ENCODE results near the gene RTF1.
"Not testable (repeated sequence)": the region's sequence is repeated elsewhere in the genome, so short reads cannot be mapped to it uniquely, and the experiment has no call there.

The RTF1 gene

DNA sequence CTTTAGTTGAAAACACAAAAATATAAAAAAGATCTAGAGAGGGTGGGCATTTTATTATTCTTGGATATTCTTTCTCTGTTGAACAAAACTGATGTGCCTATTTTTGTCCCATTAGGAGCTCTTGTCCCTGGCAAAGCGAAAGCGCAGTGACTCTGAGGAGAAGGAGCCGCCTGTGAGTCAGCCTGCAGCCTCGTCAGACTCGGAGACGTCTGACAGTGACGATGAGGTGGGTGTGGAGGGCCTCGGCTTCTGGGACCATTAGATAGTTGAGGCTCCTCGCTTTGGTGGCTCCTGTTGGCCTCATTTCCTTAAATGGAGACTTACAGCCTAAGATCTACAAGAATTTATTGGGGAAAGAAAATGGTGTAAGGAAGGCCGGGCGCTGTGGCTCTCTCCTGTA lies 21.3 kb downstream of the RTF1 start:
- no peak for FAIRE-seq

DNA sequence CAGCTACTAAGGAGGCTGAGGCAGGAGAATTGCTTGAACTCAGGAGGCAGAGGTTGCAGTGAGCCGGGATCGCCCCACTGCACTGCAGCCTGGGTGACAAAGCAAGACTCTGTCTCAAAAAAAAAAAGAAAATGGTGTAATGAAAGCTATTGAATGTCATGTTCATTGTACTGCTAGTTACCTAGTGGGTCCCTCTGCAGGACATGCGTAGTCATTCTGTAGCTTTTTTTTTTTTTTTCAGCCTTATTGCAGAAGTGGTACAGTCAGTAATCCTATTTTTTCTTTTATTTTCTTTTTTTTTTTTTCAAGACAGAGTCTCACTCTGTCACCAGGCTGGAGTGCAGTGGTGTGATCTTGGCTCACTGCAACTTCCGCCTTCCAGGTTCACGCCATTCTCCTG lies 21.9 kb downstream of the RTF1 start:
- FAIRE-seq, result not testable (repeated sequence)

DNA sequence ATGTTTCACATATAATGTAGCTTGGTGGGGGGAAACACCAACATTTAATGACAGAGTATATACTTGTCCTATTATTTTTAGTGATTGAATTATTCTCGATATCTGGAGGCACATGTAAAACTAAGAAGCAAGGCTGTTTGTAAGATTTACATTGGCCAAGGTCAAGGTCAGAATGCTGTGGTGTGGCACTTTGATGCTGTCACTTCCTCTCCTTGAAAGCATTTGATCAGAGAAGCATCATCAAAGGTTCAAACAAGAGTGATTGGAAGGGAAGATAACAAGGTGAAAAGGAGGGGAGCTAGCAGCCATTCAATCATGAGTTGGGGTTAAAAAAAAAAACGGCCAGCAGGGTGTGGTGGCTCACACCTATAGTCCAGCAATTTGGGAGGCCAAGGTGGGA lies 26.4 kb downstream of the RTF1 start:
- FAIRE-seq, result no peak

DNA sequence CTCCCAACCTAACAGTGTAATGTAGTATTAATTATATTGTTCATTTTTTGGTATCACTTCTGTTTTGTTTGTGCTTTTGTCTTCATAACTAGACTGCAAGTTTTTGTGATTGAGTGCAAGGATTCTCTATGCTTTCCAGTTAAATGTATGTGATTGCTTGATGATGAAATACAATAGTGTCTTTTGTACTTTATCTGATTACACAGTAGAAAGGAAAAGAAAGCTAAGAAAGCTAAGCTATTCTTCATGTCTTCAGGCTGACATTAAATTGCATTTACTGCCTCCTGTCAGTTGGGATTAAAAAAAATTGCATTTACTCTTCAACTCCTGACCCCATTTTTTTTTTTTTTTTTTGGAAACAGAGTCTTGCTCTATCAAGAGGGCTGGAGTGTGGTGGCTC lies 28.5 kb downstream of the RTF1 start:
- no peak for FAIRE-seq

DNA sequence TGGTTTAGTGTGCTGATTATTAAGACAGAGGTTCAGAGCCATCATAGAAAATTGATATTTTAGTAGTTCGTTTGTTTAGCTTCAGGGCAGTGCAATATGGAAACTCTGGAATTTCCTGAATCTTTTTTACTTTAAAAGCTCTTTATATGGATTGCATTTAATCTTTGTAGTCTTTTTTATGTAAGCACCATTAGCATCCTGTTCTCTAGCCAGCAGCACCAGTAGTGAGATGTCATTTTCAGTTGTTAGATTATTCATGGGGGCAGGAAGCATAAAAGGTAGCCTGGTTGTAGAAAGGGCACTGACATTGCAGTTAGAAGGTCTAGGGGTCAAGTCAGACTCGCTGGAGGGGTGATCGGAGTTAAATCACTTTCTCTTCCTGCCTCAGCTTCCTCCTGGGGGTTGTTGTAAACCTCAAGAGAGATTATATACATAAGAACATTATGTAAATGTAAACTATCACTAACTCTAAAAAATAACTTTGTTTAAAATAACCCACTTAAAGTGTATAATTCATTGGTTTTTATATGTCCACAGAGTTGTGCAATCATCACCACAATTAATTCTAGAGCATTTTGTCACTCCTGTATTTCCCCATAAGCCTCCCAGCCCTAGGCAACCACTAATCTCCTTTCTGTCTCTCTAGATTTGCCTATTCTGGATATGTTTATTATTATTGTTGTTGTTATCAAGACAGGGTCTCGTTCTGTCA lies 45.3 kb downstream of the RTF1 start:
- FAIRE-seq, result no peak

DNA sequence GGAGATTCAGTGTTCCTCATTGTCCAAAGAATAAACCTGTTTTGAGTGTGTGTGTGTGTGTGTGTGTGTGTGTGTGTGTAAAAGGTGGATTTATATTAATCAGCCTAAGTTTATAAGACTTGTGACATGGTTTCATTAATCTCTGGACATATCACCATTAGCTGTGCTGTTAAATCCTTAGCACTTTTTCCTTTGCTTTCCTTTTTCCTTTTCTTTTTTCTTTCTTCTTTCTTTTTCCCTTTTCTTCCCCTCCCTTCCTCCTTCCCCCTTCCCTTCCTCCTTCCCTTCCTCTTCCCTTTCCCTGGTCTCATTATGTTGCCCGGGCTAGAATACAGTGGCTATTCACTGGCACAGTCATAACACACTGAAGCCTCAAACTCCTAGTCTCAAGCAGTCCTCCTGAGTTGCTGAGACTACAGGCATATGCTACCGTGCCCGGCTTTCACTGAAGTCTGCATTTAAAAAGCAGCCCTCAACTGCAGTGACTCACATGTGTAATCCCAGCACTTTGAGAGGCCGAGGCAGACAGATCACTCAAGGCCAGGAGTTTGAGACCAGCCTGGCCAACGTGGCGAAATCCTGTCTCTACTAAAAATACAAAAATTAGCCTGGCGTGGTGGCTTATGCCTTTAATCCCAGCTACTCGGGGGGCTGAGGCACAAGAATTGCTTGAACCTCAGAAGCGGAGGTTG lies 48.1 kb downstream of the RTF1 start:
- FAIRE-seq, result no peak

DNA sequence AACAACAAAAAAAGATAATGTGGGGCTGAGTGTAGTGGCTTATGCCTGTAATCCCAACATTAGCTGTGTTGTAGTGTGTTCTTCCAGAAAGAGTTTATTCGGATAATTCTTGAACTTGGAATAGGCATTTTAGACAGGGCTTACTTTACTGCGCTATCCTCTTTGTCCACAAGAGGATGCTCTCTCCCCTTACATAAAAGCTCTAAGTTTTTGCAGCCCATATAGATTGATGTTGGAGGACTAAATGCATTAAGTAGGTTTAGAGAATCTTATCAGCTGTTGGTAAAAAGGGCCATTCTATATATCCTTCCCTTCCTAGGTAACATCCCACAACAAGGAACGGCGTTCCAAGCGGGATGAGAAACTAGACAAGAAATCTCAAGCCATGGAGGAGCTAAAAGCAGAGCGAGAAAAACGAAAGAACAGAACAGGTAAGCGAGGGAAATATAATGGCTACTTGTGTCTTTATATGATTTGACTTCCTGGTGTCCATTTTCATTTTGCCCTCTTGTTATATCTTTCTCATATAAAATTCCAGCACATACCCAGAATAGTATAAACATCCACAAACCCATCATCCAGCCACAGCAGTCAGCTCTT lies 49.0 kb downstream of the RTF1 start:
- FAIRE-seq, result no peak

DNA sequence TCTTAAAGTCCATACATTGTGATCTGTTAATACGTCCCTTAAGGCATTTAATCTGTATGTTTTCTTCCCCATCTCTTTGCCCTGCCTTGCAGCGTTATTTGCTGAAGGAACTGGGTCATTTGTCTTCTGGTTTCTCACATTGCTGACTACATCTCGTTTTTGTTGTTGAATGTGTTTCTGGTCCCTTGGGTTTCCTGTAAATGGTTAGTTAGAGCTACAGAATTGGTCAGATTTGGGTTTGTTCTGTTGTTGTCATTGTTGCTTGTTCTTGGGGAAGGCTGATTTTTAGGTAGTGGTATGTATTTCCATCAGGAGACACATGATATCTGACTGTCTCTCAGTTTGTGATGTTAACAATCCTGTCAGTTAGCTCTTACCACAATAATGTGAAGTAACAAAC lies 49.8 kb downstream of the RTF1 start:
- no peak for FAIRE-seq

DNA sequence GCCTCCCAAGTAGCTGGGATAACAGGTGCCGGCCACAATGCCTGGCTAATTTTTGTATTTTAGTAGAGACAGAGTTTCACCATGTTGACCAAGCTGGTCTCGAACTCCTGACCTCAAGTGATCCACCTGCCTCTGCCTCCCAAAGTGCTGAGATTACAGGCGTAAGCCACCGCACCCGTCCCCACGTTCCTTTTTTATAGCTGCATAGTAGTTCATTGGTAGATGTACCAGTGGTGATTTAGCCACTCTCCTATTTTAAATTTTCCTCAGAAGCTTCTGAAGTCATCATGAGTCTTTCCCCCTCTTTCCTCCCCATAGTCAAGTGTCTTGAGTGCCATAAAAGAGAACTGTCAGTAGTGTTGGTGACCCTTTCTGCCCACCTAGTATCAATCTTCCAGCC lies 52.7 kb downstream of the RTF1 start:
- FAIRE-seq, result not testable (repeated sequence)

DNA sequence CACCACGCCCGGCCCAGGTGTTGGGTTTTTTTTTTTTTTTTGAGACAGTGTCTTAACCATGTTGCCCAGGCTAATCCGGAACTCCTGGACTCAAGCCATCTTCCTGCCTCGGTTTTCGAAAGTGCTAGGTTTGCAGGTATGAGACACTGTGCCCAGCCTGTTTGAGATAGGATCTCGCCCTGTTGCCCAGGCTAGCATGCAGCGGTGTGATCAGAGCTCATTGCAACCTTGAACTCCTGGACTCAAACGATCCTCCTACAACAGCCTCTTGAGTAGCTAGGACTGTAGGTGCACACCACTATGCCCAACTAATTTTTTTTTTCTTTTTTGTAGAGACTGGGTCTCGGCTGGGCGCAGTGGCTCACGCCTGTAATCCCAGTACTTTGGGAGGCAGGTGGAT lies 56.5 kb downstream of the RTF1 start:
- FAIRE-seq, result no peak

DNA sequence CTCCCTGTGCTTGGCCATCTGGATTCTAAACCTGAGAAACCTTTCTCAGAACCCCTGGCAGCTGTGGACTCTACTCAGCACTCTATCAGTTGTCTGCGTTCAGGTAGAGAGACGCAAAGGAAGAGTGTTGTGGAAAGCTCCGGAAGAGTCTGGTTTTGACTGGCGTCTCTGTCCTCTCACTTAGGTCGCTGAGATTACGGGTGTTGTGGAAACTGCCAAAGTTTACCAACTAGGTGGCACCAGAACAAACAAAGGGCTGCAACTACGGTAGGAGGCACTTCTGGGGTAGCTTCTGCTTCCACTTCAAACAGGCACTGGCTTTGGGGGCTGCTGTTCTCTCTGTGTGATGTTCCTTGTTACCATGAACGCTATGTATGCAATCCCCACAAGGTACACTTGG lies 57.5 kb downstream of the RTF1 start:
- FAIRE-seq, result no peak

DNA sequence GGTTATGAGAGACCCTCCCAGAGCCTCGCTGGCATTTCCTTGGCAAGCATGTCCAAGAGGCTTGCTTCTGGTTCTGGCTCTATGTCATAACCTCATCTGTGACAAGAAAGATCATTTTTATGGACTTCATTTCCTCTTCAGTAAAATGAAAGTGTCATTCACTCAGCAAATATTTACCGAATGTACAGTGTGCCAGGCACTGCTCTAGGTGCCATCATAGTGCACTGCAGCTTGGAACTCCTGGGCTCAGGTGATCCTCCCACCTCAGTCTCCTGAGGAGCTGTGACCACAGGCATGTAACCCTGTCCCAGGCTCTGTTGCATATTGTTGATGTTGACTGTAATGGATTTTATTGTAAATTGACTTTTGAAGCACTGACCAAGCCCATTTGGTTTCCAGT lies 58.0 kb downstream of the RTF1 start:
- no peak for FAIRE-seq

DNA sequence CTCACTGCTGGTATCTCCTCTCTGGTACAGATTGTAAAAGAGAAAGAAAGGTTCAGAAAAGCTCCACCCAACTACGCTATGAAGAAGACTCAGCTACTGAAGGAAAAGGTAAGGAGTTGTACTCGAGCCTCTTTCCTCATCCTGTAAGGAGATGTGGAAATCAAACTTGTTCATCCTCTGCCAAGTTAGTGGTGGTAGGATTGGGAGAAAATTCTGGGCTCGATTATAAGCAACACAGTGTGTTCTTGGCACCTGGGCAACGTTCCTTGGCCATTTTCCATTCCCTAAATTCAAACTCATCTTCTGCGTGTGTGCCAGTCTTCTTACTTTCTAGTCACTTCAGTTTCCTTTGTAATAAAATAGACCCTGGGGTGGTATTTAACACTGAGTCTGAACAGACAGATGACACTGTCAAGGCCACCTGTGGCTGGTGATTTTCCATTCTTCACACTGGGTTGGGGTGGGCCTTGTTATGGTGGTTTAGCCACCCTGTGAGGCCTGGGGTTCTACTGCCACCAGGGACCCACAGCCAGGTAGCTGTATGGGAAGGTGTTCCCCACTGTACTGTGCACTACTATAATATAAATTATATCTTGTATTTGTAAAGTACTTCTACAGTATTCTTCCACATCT lies 59.6 kb downstream of the RTF1 start:
- no peak for FAIRE-seq

DNA sequence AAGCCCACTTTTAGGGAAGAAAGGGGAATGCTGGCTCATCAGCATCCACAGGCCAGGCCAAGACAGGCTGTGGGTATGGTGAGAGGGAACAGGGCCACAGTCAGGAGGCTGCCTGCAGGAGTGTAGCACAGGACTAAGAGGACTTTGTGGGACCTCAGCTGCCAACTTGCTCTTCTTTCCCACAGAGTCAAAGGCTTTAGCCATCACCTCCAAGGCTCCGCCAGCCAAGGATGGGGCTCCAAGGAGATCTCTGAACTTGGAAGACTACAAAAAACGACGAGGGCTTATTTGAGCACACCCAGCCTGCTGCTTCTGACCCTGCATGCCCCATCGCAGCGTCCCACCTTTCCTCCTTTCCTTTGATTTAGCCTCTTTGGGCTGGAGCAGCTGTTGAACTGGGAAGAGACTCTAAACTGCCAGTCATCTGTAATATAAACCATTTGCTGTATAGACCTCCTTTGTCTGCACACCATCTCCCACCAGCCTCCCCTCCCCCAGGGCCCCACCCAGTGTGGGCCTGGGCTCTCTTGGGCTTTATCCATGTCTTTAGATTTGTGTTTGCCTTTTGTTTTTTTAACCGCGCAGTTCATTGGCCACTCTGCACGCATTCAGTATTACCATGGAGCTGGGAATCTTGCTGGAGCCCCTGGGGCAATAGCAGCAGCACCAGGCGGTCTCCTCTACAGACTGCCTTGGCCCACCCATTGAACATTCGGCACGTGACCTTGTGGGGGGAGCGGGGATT lies 63.7 kb downstream of the RTF1 start:
- FAIRE-seq, result no peak

DNA sequence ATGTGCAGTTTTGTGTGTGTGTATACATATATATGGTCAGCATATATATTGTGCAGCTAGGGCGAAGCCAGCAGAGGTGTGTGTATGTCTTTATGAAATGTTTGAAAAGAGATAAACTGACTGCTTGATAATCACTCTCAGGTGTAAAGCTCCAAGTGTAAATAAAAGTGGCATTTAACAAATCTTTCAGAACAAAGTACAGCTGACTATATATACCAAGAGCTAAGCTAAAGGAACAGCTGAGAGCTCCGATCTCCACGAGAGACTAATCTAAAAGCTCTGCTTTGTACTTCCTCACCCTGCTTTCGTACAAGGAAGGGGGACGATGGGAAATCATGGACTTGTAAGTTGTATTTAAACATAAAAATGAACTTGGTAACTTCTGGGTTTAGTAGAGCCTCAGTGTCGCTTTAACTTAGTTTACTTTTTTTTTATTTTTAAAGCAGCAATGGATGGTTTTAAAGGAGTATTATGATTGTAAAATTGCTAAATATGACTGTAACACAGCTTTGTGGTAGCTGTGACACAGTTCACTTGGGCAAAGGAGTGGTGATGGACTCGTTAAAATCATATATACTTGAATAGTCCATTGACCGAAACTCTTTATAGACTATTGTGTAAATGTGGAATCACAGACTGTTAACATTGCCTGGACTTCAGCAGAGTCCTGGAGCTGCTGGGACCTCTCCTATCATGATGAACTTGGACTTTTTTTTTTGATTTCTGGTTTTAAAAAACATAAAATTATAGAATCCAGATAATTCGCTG lies 65.4 kb downstream of the RTF1 start:
- peak; percentile 85 for FAIRE-seq

DNA sequence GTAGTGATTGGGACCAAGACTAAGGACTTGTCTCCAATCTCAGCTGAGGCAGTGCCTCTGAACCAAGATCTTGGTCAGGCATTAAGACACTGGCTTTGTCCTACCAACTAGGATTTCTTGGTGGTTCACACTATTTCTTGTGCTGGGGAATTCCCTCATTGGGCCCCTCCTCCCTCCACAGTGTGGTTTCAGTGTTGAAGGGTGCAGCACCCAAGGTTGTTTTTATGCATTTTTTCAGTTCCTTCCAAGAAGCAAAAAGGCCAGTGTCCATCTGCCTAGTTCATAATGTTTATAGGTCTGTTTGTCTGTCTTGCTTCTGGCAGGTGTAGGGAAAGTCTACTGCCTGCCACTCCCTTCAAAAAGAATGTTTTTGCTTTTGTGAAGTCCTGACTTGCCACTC lies 66.2 kb downstream of the RTF1 start:
- no peak for FAIRE-seq

DNA sequence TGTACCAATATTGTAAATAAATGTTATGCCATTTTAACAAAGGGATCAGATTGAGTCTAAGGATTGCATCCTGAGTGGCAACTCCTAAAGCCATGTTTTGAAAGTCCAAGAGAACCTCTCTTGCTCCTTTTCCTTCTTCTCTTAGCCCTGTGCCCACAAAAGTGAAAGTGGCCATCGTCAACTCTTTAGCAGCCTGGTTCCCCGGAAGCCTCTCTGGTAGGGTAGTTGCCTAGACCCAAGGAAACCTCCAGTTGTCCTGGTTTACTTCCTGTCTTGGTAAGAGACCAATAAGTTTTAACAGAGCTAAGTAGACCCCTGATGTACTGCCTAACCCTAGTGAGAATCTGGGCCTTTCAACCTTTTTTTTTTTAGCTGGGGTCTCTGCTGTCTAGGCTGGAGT lies 66.6 kb downstream of the RTF1 start:
- FAIRE-seq, result no peak

DNA sequence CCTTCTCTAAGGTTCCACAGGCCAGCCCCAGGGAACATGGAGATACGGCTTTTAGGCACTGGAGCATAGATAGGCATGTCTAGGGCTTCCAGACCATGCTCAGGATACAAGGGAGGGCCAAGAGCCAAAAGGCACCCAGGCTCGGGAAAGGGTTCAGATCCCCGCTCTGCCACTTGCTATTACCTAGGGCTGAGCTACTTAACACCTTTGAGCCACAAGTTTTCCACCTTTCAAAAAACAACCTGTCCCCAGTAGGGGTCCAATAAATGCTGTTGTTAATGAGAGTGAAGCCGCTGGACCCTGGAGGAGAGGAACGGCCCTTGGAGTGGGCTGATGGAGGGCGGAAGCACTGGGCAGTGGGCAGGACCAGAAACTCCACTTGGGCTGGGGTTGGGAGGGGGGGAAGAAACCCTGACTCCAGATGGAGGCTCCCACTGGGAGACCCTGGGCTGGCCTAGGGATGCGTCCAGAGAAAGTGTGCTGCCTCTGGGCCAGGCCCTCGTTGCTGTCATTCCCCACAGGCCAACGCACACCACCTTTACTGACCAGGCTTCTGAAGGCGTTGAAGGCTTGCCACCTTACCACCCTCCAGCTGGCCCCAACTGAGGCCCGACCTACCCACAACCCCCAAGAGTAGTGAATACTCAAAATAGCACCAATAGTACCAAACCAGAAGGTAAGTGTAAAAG lies 68.2 kb downstream of the RTF1 start:
- FAIRE-seq, result no peak

DNA sequence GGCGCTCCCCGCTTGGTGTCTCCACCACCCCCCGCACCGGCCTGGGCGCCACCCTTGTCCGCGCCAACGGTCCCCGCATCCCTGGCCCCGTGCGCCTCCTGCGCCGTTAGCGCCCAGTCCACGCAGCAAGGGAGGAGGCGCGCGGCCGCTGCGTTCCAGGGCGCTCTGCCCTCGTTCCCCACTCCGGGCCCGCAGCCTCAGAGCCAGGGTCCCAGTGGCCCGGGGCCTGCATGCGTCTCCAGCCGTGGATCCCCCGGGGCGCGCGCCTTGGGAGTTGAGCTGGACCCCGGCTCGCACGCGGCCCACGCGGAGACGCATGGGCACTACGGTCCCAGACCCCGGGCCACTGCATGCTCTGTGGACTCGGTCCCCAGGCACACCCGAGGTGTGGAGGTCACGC lies 69.4 kb downstream of the RTF1 start:
- FAIRE-seq, result no peak

DNA sequence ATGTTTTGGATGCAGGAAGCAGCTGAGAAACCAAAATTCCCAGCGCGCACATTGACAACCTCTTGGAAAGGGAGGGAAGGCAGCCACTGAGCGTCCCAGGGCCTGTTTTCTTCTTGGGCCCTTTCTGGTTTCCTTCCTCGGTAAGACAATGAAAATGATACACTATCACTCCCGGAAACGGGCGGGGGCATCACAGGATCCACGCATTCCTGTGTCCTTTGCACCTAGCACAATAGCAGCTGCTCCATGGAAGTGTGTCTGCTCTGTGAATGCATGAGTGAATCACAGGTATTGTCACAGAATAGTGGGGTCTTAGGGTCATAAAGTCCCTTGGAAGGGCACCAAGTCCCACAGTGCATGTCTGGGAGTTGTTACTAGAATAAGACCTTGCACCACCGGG lies 70.5 kb downstream of the RTF1 start:
- no peak for FAIRE-seq

DNA sequence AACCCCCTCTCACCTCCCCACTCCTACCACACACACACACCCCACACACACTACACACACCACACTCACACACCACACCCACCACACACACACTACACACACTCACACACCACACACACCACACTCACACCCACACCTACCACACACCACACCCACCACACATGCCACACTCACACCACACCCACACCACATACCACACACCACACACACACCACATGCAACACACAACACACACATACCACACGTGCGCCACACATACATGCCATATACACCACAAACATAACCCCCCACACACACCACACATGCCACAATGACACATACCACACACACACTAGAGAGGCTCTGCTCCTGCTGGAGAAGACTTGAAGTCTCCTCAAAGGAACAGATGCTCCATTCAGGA lies 70.9 kb downstream of the RTF1 start:
- FAIRE-seq, result no peak

DNA sequence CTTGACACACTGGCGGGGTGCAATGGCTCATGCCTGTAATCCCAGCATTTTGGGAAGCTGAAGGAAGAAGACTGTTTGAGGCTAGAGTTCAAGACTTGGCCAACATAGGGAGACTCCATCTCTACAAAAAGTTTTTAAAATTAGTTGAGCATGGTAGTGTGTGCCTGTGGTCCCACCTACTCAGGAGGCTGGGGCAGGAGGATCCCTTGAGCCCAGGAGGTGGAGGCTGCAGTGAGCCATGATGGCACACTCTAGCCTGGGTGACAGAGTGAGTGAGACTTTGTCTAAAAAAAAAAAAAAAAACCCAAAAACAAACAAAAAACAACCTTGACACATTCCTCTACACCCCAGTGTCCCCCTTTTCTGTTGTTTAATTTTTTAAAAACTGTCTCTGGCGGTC lies 72.7 kb downstream of the RTF1 start:
- FAIRE-seq, result no peak
